OCI-LY7 (cell line): ENCODE measurements around the gene KCTD19. TPM values are rescaled to one million over a fixed set of nuclear protein-coding genes. Genes with fewer than 3 reads are reported as not detected.

Source experiments
- BruUV-seq: library from RNA; stranded (reverse); fragments of 400-500 nt; replicated peaks from 2 replicates; lab custom pipeline; 2021; lab: Mats Ljungman, UMichigan
- CTCF ChIA-PET: fragments of 300-600 bp; sonication (Branson Sonifier 250); formaldehyde crosslinking; loops from one replicate; lab custom pipeline; 2022; ENCODE audit warnings: antibody characterized with exemption; ENCODE audit not compliant: unreplicated experiment; lab: Charles Lee
- POLR2A ChIA-PET: fragments of 300-600 bp; sonication (Branson Sonifier 250); formaldehyde crosslinking; loops from one replicate; lab custom pipeline; 2022; ENCODE audit warnings: antibody characterized with exemption; lab: Charles Lee
- DNase-seq: peaks from one replicate; pipeline ENCODE4 v3.0.0-alpha.2; 2015; ENCODE audit warnings: low spot score
- H2AFZ ChIP-seq: fragments of 200-600 bp; sonication (generic), shearing (Covaris generic); 2 replicates; pipeline ENCODE4 v1.6.1; 2014; ENCODE audit warnings: mild to moderate bottlenecking, antibody characterized with exemption, low read length, moderate library complexity
- H3K27ac ChIP-seq: fragments of 200-600 bp; sonication (generic); 2 replicates; pipeline ENCODE4 v1.5.1; 2014; ENCODE audit warnings: mixed run types, low read depth, mild to moderate bottlenecking, moderate library complexity, low read length, inconsistent platforms; ENCODE audit not compliant: poor library complexity, severe bottlenecking
- H3K36me3 ChIP-seq: fragments of 200-600 bp; sonication (generic); 2 replicates; pipeline ENCODE4 v1.6.1; 2014; ENCODE audit warnings: mild to moderate bottlenecking, antibody characterized with exemption, low read length, moderate library complexity, mixed read lengths; ENCODE audit not compliant: insufficient read depth
- H3K4me1 ChIP-seq: fragments of 200-600 bp; sonication (generic); 2 replicates; pipeline ENCODE4 v1.5.1; 2014; ENCODE audit warnings: mild to moderate bottlenecking, low read length; ENCODE audit not compliant: insufficient read depth, poor library complexity, severe bottlenecking
- H3K4me2 ChIP-seq: fragments of 200-600 bp; sonication (generic); 2 replicates; pipeline ENCODE4 v1.6.1; 2014; ENCODE audit warnings: mild to moderate bottlenecking, low read length
- H3K4me3 ChIP-seq: fragments of 200-600 bp; sonication (generic); 2 replicates; pipeline ENCODE4 v1.5.1; 2014; ENCODE audit warnings: mild to moderate bottlenecking, low read depth, low read length; ENCODE audit not compliant: poor library complexity, severe bottlenecking
- H3K79me2 ChIP-seq: fragments of 200-600 bp; sonication (generic); 2 replicates; pipeline ENCODE4 v1.6.1; 2016; ENCODE audit warnings: low read depth, mild to moderate bottlenecking, low read length, moderate library complexity, mixed read lengths; ENCODE audit not compliant: insufficient read depth
- H3K9me2 ChIP-seq: fragments of 200-600 bp; sonication (generic); 2 replicates; pipeline ENCODE4 v1.6.1; 2016; ENCODE audit warnings: mild to moderate bottlenecking, low read length, mixed read lengths; ENCODE audit not compliant: insufficient read depth
- H3K9me3 ChIP-seq: fragments of 200-600 bp; sonication (generic); 2 replicates; pipeline ENCODE4 v1.6.1; 2014; ENCODE audit warnings: mild to moderate bottlenecking, mixed run types, low read length, mixed read lengths
- H4K20me1 ChIP-seq: fragments of 200-600 bp; sonication (generic); 2 replicates; pipeline ENCODE4 v1.6.1; 2014; ENCODE audit warnings: mild to moderate bottlenecking, antibody characterized with exemption, low read length, moderate library complexity, mixed read lengths; ENCODE audit not compliant: insufficient read depth
- EZH2phosphoT487 ChIP-seq: fragments of 200-600 bp; sonication (generic); IDR thresholded peaks from 2 replicates; pipeline ENCODE4 v1.6.1; 2018; ENCODE audit warnings: low read depth, borderline replicate concordance, mild to moderate bottlenecking, mixed run types, antibody characterized with exemption, low read length, moderate library complexity, mixed read lengths
- intact Hi-C: fragments of 100-400 bp; cut with micrococcal nuclease; formaldehyde crosslinking; loops from one replicate; pipeline ENCODE4 v1.10.0; 2022; ENCODE audit not compliant: unreplicated experiment
- total RNA-seq, 2 experiments: library from RNA; depleted of rRNA in 1 of 2; stranded (reverse); fragments of >200 nt in 1 of 2; shearing (Covaris generic) in 1 of 2; gene quantifications; 2 replicates each; pipeline ENCODE4 v1.2.3, GENCODE V29; 2014 to 2022
- TF ChIP-seq, protein P1 (sequence below): fragments of 200-600 bp; sonication (generic); conservative IDR thresholded peaks from 2 replicates; pipeline ENCODE4 v1.5.1; 2014; ENCODE audit warnings: mild to moderate bottlenecking, antibody characterized with exemption, low read length, moderate library complexity, mixed read lengths

KCTD19 gene
- total RNA-seq, 2 experiments from 2014 or later, result 0.17 TPM; not detected in 1

- H3K9me3 ChIP-seq, result no peaks in the 10 kb centered on the region
- intact Hi-C loops, result loop anchor here (5.0 kb wide), 1 partner anchor 202 kb away; no protein-coding TSS in a partner anchor
- H3K27ac ChIP-seq, result no peak overlapping the region
- H3K79me2 ChIP-seq, result no peaks in the 10 kb centered on the region
- H4K20me1 ChIP-seq, result no peaks in the 10 kb centered on the region
- no peaks in the 10 kb centered on the region for H3K9me2 ChIP-seq
- POLR2A ChIA-PET, result no interaction called here
- H2AFZ ChIP-seq, result no peak overlapping the region
- no peaks in the 10 kb centered on the region for H3K36me3 ChIP-seq
- no TSS peak for BruUV-seq
- H3K4me2 ChIP-seq, result no peak overlapping the region
- no peak overlapping the region for H3K4me3 ChIP-seq
- CTCF ChIA-PET, result interaction anchor here (1.0 kb wide), 1 partner anchor 21 kb away, joined by 3 read pairs; no protein-coding TSS in a partner anchor
- peaks cover 5% of the 10 kb centered on the region for H3K4me1 ChIP-seq
- no peak for DNase-seq
- no peak for TF ChIP-seq EZH2phosphoT487
- TF ChIP-seq, protein P1, sequence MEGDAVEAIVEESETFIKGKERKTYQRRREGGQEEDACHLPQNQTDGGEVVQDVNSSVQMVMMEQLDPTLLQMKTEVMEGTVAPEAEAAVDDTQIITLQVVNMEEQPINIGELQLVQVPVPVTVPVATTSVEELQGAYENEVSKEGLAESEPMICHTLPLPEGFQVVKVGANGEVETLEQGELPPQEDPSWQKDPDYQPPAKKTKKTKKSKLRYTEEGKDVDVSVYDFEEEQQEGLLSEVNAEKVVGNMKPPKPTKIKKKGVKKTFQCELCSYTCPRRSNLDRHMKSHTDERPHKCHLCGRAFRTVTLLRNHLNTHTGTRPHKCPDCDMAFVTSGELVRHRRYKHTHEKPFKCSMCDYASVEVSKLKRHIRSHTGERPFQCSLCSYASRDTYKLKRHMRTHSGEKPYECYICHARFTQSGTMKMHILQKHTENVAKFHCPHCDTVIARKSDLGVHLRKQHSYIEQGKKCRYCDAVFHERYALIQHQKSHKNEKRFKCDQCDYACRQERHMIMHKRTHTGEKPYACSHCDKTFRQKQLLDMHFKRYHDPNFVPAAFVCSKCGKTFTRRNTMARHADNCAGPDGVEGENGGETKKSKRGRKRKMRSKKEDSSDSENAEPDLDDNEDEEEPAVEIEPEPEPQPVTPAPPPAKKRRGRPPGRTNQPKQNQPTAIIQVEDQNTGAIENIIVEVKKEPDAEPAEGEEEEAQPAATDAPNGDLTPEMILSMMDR, result no peak
Measured at GRCh38 chr16:67264866-67265265, 61.7 kb downstream of the KCTD19 start.

- no TSS peak for BruUV-seq
- no peak overlapping the region for H3K4me3 ChIP-seq
- no peak for DNase-seq
- no peak overlapping the region for H3K4me2 ChIP-seq
- no peaks in the 10 kb centered on the region for H3K36me3 ChIP-seq
- intact Hi-C loops, result loop anchor here (5.0 kb wide), 1 partner anchor 203 kb away; no protein-coding TSS in a partner anchor
- H2AFZ ChIP-seq, result no peak overlapping the region
- H3K9me2 ChIP-seq, result no peaks in the 10 kb centered on the region
- H3K4me1 ChIP-seq, result peaks cover 5% of the 10 kb centered on the region
- H3K9me3 ChIP-seq, result no peaks in the 10 kb centered on the region
- H3K27ac ChIP-seq, result no peak overlapping the region
- TF ChIP-seq, protein P1, result peak; percentile 48; the same call in 1 of the 2 replicates
- TF ChIP-seq EZH2phosphoT487, result no peak
- H4K20me1 ChIP-seq, result no peaks in the 10 kb centered on the region
- POLR2A ChIA-PET, result no interaction called here
- CTCF ChIA-PET, result interaction anchor here (1.0 kb wide), 1 partner anchor 21 kb away, joined by 3 read pairs; no protein-coding TSS in a partner anchor
- H3K79me2 ChIP-seq, result no peaks in the 10 kb centered on the region
Measured at GRCh38 chr16:67264277-67264676, 62.3 kb downstream of the KCTD19 start.

DNA sequence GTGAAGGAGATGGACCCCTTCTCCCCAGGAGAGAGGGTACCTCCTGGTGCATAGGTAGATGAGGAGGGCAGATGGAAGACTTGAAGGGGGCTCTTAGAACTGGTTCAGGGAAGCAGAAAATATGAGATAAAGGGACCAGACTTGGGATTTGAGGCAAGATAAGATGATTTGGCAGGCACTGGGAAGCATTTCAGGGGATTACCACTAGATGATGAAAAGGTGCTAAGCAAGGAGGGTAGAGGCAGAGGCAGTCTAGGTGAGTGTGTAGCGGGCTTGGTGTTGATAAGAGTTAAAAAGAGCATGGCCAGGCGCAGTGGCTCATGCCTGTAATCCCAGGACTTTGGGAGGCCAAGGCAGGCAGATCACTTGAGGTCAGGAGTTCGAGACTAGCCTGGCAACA lies 63.3 kb downstream of the KCTD19 start:
- no peak overlapping the region for H3K4me2 ChIP-seq
- intact Hi-C loops, result loop anchor here (5.0 kb wide), 1 partner anchor 204 kb away; no protein-coding TSS in a partner anchor
- ChIA-PET POLR2A (no interaction called here), CTCF (no interaction called here)
- H3K79me2 ChIP-seq, result no peaks in the 10 kb centered on the region
- H3K9me2 ChIP-seq, result no peaks in the 10 kb centered on the region
- peaks cover 5% of the 10 kb centered on the region for H3K4me1 ChIP-seq
- no TSS peak for BruUV-seq
- TF ChIP-seq EZH2phosphoT487, result no peak
- TF ChIP-seq, protein P1, result no peak
- H3K4me3 ChIP-seq, result no peak overlapping the region
- no peak for DNase-seq
- no peaks in the 10 kb centered on the region for H3K36me3 ChIP-seq
- no peak overlapping the region for H2AFZ ChIP-seq
- no peaks in the 10 kb centered on the region for H3K9me3 ChIP-seq
- H4K20me1 ChIP-seq, result no peaks in the 10 kb centered on the region
- H3K27ac ChIP-seq, result no peak overlapping the region
